H1 (cell line): ENCODE data around the gene CNOT2. TPM values are rescaled to one million over a fixed set of nuclear protein-coding genes. Genes with fewer than 3 reads are reported as not detected.

Experiments
- CTCF ChIA-PET: fragments of 300-600 bp; sonication (Branson Sonifier 250); formaldehyde crosslinking; loops from one replicate; lab custom pipeline; 2021; ENCODE audit not compliant: partially characterized antibody; lab: Charles Lee
- POLR2A ChIA-PET: fragments of 300-600 bp; sonication (Branson Sonifier 250); formaldehyde crosslinking; loops from one replicate; lab custom pipeline; 2021; ENCODE audit warnings: inconsistent platforms; ENCODE audit not compliant: partially characterized antibody; lab: Charles Lee
- DNase-seq, 2 experiments: peaks; one replicate each; pipeline versions ENCODE4 v3.0.0 to v3.0.0-alpha.2; 2010 to 2022; ENCODE audit warnings: low spot score in 2 of 2, low read depth in 1 of 2, mixed read lengths in 1 of 2
- FAIRE-seq: peaks from 2 replicates; lab custom pipeline; 2011; peaks lifted over from hg19 to GRCh38; lab: Jason Lieb, UNC
- H2AFZ ChIP-seq: 2 replicates; pipeline ENCODE4 v1.8.1; 2012; ENCODE audit warnings: low read length, inconsistent platforms
- H2AK5ac ChIP-seq: 2 replicates; pipeline ENCODE4 v1.6.1; 2013; ENCODE audit warnings: low read depth, low read length
- H2BK120ac ChIP-seq: replicated peaks from 2 replicates; pipeline ENCODE3; 2013; ENCODE audit warnings: low read depth, low read length, inconsistent platforms
- H2BK12ac ChIP-seq: 2 replicates; pipeline ENCODE4 v1.6.1; 2013; ENCODE audit warnings: low read depth, low read length
- H2BK15ac ChIP-seq: 2 replicates; pipeline ENCODE4 v1.6.1; 2013; ENCODE audit warnings: low read length
- H2BK20ac ChIP-seq: 2 replicates; pipeline ENCODE4 v1.6.1; 2013; ENCODE audit warnings: low read length
- H2BK5ac ChIP-seq: 2 replicates; pipeline ENCODE4 v1.6.1; 2013; ENCODE audit warnings: low read depth, low read length
- H3K14ac ChIP-seq: 2 replicates; pipeline ENCODE4 v1.6.1; 2013; ENCODE audit warnings: inconsistent platforms; ENCODE audit not compliant: insufficient read length
- H3K18ac ChIP-seq: 2 replicates; pipeline ENCODE4 v1.6.1; 2013; ENCODE audit warnings: low read length; ENCODE audit errors: extremely low read depth
- H3K23ac ChIP-seq: 2 replicates; pipeline ENCODE4 v1.6.1; 2013; ENCODE audit warnings: inconsistent platforms; ENCODE audit not compliant: insufficient read length
- H3K23me2 ChIP-seq: 2 replicates; pipeline ENCODE4 v1.6.1; 2013; ENCODE audit warnings: low read depth, low read length
- H3K27ac ChIP-seq: 2 replicates; pipeline ENCODE4 v1.6.1; 2011; ENCODE audit warnings: low read depth, low read length, inconsistent platforms
- H3K27me3 ChIP-seq, 4 experiments: replicated peaks in 1 of 4; 1 replicate in 1 of 4; 2 replicates in 3 of 4; pipeline versions ENCODE4 v1.6.1 to v1.8.1; 2011 to 2013; ENCODE audit warnings: low read length in 3 of 4, mild to moderate bottlenecking in 3 of 4, inconsistent platforms in 2 of 4, mixed read lengths in 2 of 4, moderate library complexity in 1 of 4; ENCODE audit not compliant: control insufficient read depth in 3 of 4, insufficient read depth in 3 of 4; ENCODE audit errors: extremely low read depth in 1 of 4
- H3K36me3 ChIP-seq, 4 experiments: 2 replicates each; pipeline versions ENCODE4 v1.6.1 to v1.8.1; 2011 to 2013; ENCODE audit warnings: mild to moderate bottlenecking in 4 of 4, low read length in 3 of 4, moderate library complexity in 2 of 4, control low read depth in 1 of 4, inconsistent platforms in 1 of 4; ENCODE audit not compliant: insufficient read depth in 4 of 4, control insufficient read depth in 2 of 4
- H3K4ac ChIP-seq: replicated peaks from 2 replicates; pipeline ENCODE3; 2013; ENCODE audit warnings: low read length, low read depth, mixed read lengths, inconsistent platforms; ENCODE audit not compliant: insufficient read length
- H3K4me1 ChIP-seq, 4 experiments: replicated peaks in 1 of 4; 1 replicate in 1 of 4; 2 replicates in 3 of 4; pipeline versions ENCODE4 v1.6.1 to v1.8.1; 2011 to 2013; ENCODE audit warnings: low read length in 3 of 4, inconsistent platforms in 2 of 4, mixed read lengths in 1 of 4; ENCODE audit not compliant: insufficient read depth in 4 of 4, control insufficient read depth in 3 of 4
- H3K4me2 ChIP-seq, 2 experiments: 2 replicates each; pipeline versions ENCODE4 v1.6.1 to v1.8.1; 2011 to 2013; ENCODE audit warnings: low read depth in 2 of 2, low read length in 2 of 2, control low read depth in 1 of 2, inconsistent platforms in 1 of 2, mild to moderate bottlenecking in 1 of 2; ENCODE audit not compliant: insufficient read depth in 1 of 2
- H3K4me3 ChIP-seq, 4 experiments: fragments of 200-600, 300-600 bp in 1 of 4; sonication (generic), shearing (Covaris generic), sonication (Bioruptor Twin) in 1 of 4; 2 replicates each; pipeline versions ENCODE4 v1.5.1 to v1.8.1; 2011 to 2016; ENCODE audit warnings: low read length in 4 of 4, low read depth in 3 of 4, control low read depth in 2 of 4, inconsistent platforms in 2 of 4, mild to moderate bottlenecking in 2 of 4, mixed read lengths in 1 of 4, moderate library complexity in 1 of 4; ENCODE audit not compliant: insufficient read depth in 2 of 4; ENCODE audit errors: extremely low read depth in 1 of 4
- H3K56ac ChIP-seq: replicated peaks from 2 replicates; pipeline ENCODE3; 2013; ENCODE audit warnings: low read depth, mild to moderate bottlenecking, mixed read lengths, low read length, inconsistent platforms; ENCODE audit not compliant: insufficient read length
- H3K79me1 ChIP-seq: 2 replicates; pipeline ENCODE4 v1.6.1; 2013; ENCODE audit warnings: low read depth, low read length, control low read depth
- H3K79me2 ChIP-seq, 2 experiments: 2 replicates each; pipeline versions ENCODE4 v1.6.1 to v1.8.1; 2012 to 2013; ENCODE audit warnings: low read length in 2 of 2, mild to moderate bottlenecking in 2 of 2, inconsistent platforms in 1 of 2; ENCODE audit not compliant: insufficient read depth in 2 of 2, control insufficient read depth in 1 of 2
- H3K9ac ChIP-seq, 4 experiments: replicated peaks in 1 of 4; 1 replicate in 1 of 4; 2 replicates in 3 of 4; pipeline versions ENCODE4 v1.6.1 to v1.8.1; 2011 to 2013; ENCODE audit warnings: low read depth in 3 of 4, low read length in 3 of 4, control low read depth in 2 of 4, mild to moderate bottlenecking in 2 of 4, moderate library complexity in 2 of 4, inconsistent platforms in 1 of 4; ENCODE audit errors: extremely low read depth in 1 of 4
- H3K9me3 ChIP-seq, 2 experiments: 2 replicates each; pipeline versions ENCODE4 v1.6.1 to v1.8.1; 2012 to 2013; ENCODE audit warnings: mild to moderate bottlenecking in 2 of 2, moderate library complexity in 2 of 2, control low read depth in 1 of 2, inconsistent platforms in 1 of 2, low read depth in 1 of 2, low read length in 1 of 2, mixed read lengths in 1 of 2; ENCODE audit not compliant: insufficient read depth in 2 of 2
- H4K20me1 ChIP-seq, 2 experiments: replicated peaks in 1 of 2; 2 replicates each; pipeline versions ENCODE3 to v1.8.1; 2011 to 2013; ENCODE audit warnings: inconsistent platforms in 2 of 2, low read length in 2 of 2, mild to moderate bottlenecking in 1 of 2; ENCODE audit not compliant: insufficient read depth in 2 of 2, control insufficient read depth in 1 of 2
- H4K5ac ChIP-seq: 2 replicates; pipeline ENCODE4 v1.6.1; 2013; ENCODE audit warnings: low read length, low read depth, mixed read lengths, inconsistent platforms; ENCODE audit not compliant: insufficient read length
- H4K8ac ChIP-seq: 2 replicates; pipeline ENCODE4 v1.8.0; 2013; ENCODE audit warnings: mild to moderate bottlenecking, moderate library complexity, low read length, inconsistent platforms; ENCODE audit not compliant: insufficient read depth; ENCODE audit errors: extremely low read depth
- H4K91ac ChIP-seq: replicated peaks from 2 replicates; pipeline ENCODE3; 2013; ENCODE audit warnings: low read length, mixed read lengths, inconsistent platforms; ENCODE audit not compliant: insufficient read length
- CBX8 ChIP-seq: fragments of 300-800, 300-1000 bp; sonication (generic); IDR thresholded peaks from 2 replicates; pipeline ENCODE4 v1.7.1; 2016; ENCODE audit warnings: low read depth, low read length, borderline replicate concordance
- CHD1 ChIP-seq: IDR thresholded peaks from 2 replicates; pipeline ENCODE4 v1.6.1; 2012; ENCODE audit warnings: low read depth, low read length, improper control_type of control experiment
- CTBP2 ChIP-seq: IDR thresholded peaks from 2 replicates; pipeline ENCODE4 v1.7.0; 2011; ENCODE audit warnings: borderline replicate concordance, mild to moderate bottlenecking, moderate library complexity, mixed read lengths, low read length; ENCODE audit not compliant: insufficient read depth, insufficient read length
- E2F6 ChIP-seq: IDR thresholded peaks from 2 replicates; pipeline ENCODE4 v1.6.1; 2012; ENCODE audit warnings: inconsistent platforms
- RBBP5 ChIP-seq: IDR thresholded peaks from 2 replicates; pipeline ENCODE4 v1.7.1; 2012; ENCODE audit warnings: low read depth, mild to moderate bottlenecking, inconsistent platforms, low read length, moderate library complexity, borderline replicate concordance
- RFX5 ChIP-seq: IDR thresholded peaks from 2 replicates; pipeline ENCODE4 v1.6.1; 2011; ENCODE audit warnings: low read depth, low read length, improper control_type of control experiment, borderline replicate concordance
- SIN3A ChIP-seq, 2 experiments: IDR thresholded peaks in 1 of 2; conservative IDR thresholded peaks in 1 of 2; 2 replicates each; pipeline ENCODE4 v1.6.1; 2011 to 2012; ENCODE audit warnings: low read length in 2 of 2, improper control_type of control experiment in 1 of 2, low read depth in 1 of 2, mild to moderate bottlenecking in 1 of 2
- SIX5 ChIP-seq: IDR thresholded peaks from 2 replicates; pipeline ENCODE4 v1.6.1; 2011; ENCODE audit warnings: mild to moderate bottlenecking, low read depth, low read length
- TAF7 ChIP-seq: optimal IDR thresholded peaks from 2 replicates; pipeline ENCODE3; 2011; ENCODE audit warnings: low read depth, mild to moderate bottlenecking, inconsistent platforms, low read length, moderate library complexity, borderline replicate concordance
- YY1 ChIP-seq: IDR thresholded peaks from 2 replicates; pipeline ENCODE4 v1.6.1; 2011; ENCODE audit warnings: low read depth, mild to moderate bottlenecking, low read length
- ZNF274 ChIP-seq: IDR thresholded peaks from 2 replicates; pipeline ENCODE4 v1.7.0; 2012; ENCODE audit warnings: low read length, borderline replicate concordance; ENCODE audit errors: extremely low read depth
- WGBS, 2 experiments: shearing (Covaris generic) in 1 of 2; methylation state at CpG; one replicate each; pipeline versions ENCODE4 v1.1.6 to v1.1.7; 2013 to 2015; ENCODE audit warnings: low lambda C conversion rate in 2 of 2, mixed read lengths in 2 of 2, inconsistent platforms in 1 of 2, low coverage in 1 of 2, missing lambda C conversion rate in 1 of 2; ENCODE audit not compliant: insufficient replicate concordance in 2 of 2, insufficient coverage in 1 of 2, insufficient read length in 1 of 2; ENCODE audit errors: extremely low coverage in 1 of 2, missing lambda C conversion rate in 1 of 2; 5-methylcytosine and 5-hydroxymethylcytosine counted together
- polyA plus RNA-seq, 7 experiments: library from polyadenylated mRNA; depleted of rRNA in 3 of 7; stranded (reverse) in 5 of 7; unstranded in 2 of 7; fragments of >200 nt in 5 of 7; fragments of 200-250 nt in 2 of 7; gene quantifications; 1 replicate in 5 of 7; 2 replicates in 1 of 7; 4 replicates in 1 of 7; pipeline versions ENCODE4 v1.2.1 to v1.2.3, GENCODE V29; 2011 to 2013; ENCODE audit warnings: missing spikeins in 2 of 7, mixed read lengths in 2 of 7
- total RNA-seq: library from RNA; stranded (reverse); fragmentation: NEBNext Ultra II Directional; extraction: Animal tissue kit (Norgen Biotek cat#: 25700); gene quantifications from 2 replicates; pipeline ENCODE4 v1.2.1, GENCODE V29; 2021

CNOT2 gene
- total and polyA plus RNA-seq, 2 of the 8 experiments (the other 6 are each of a cell fraction or from before 2014, with no cell fraction given) = 61.2 to 64.8 TPM

GRCh38 chr12:70288817-70289216, 45.6 kb downstream of the CNOT2 start:
- Histone ChIP-seq H3K23ac (no peak overlapping the region), H3K4me3 (no peak overlapping the region), H3K9ac (no peak overlapping the region), H2AK5ac (no peak overlapping the region), H3K4me2 (no peak overlapping the region), H4K91ac (no peak overlapping the region), H3K18ac (no peak overlapping the region), H4K5ac (no peak overlapping the region), H2BK120ac (no peak overlapping the region), H2BK12ac (no peak overlapping the region), H3K27ac (no peak overlapping the region), H3K79me1 (peaks cover 5% of the 10 kb centered on the region; the same call in 1 of the 2 replicates), H3K79me2 (peaks cover 0 to 77% of the 10 kb centered on the region in 2 experiments; a peak in 2 of 4 replicates), H4K20me1 (no peaks in the 10 kb centered on the region), H2BK15ac (no peak overlapping the region), H2BK20ac (no peak overlapping the region), H3K56ac (no peak overlapping the region), H3K4me1 (peaks cover 0 to 14% (median 1%) of the 10 kb centered on the region in 4 experiments; a peak in 2 of 7 replicates), H3K4ac (no peak overlapping the region), H3K23me2 (no peaks in the 10 kb centered on the region), H4K8ac (no peak overlapping the region), H2BK5ac (no peak overlapping the region), H3K14ac (no peak overlapping the region), H3K27me3 (no peaks in the 10 kb centered on the region), H3K9me3 (no peaks in the 10 kb centered on the region), H3K36me3 (peaks cover 0 to 13% (median 0%) of the 10 kb centered on the region in 4 experiments; a peak in 1 of 8 replicates), H2AFZ (no peak overlapping the region)
- CTCF ChIA-PET = interaction anchor here (0.8 to 1.6 kb wide), 3 partner anchors 55 to 509 kb away, joined by 3 to 4 read pairs (median 3); no protein-coding TSS in a partner anchor
- WGBS, 2 experiments = 79% methylated on average over 2 of the region's 2 CpGs; no CpG with 5 or more reads in 1 of the 2 experiments
- no peak for DNase-seq
- no peak for FAIRE-seq
- POLR2A ChIA-PET = no interaction called here
- TF ChIP-seq RFX5 (no peak), CBX8 (no peak), SIX5 (no peak), RBBP5 (no peak), CHD1 (no peak), SIN3A (conservative IDR thresholded peaks at IDR 0.05 in 1 of 2, IDR thresholded peaks at IDR 0.05 in 1 of 2; ENCODE audit: low read depth in 1 of 2, low read length in 2 of 2) (no peak), E2F6 (no peak), ZNF274 (no peak), YY1 (no peak), TAF7 (no peak), CTBP2 (no peak)
